HepG2 (cell line): ENCODE measurements around the gene YIPF3. TPM values are rescaled to one million over a fixed set of nuclear protein-coding genes. Genes with fewer than 3 reads are reported as not detected.
A peak's percentile ranks its signal among the peaks of the same experiment; 100 is the strongest.

Experiments used
- AKAP8 ChIP-seq: sonication (generic); formaldehyde crosslinking; IDR thresholded peaks from 2 replicates; pipeline ENCODE4 v1.5.1; 2020; ENCODE audit warnings: mild to moderate bottlenecking, missing genetic modification reagents
- FOXC1 ChIP-seq: sonication (generic); formaldehyde crosslinking; IDR thresholded peaks from 2 replicates; pipeline ENCODE4 v1.8.0; 2022; ENCODE audit warnings: mild to moderate bottlenecking, missing genetic modification reagents, borderline replicate concordance
- GTF2F1 ChIP-seq: fragments of 150-350 bp; IDR thresholded peaks from 2 replicates; pipeline ENCODE4 v1.6.1; 2014; ENCODE audit warnings: low read length
- HES4 ChIP-seq: sonication (generic); formaldehyde crosslinking; IDR thresholded peaks from 2 replicates; pipeline ENCODE4 v1.9.0; 2021; ENCODE audit warnings: mild to moderate bottlenecking, missing genetic modification reagents, borderline replicate concordance
- HNF4A ChIP-seq: sonication (generic); formaldehyde crosslinking; IDR thresholded peaks from 2 replicates; pipeline ENCODE4 v1.4.0; 2020; ENCODE audit warnings: missing genetic modification reagents
- MED1 ChIP-seq: sonication (generic); formaldehyde crosslinking; IDR thresholded peaks from 2 replicates; pipeline ENCODE4 v1.4.0; 2020; ENCODE audit warnings: missing genetic modification reagents
- NCOA1 ChIP-seq: sonication (generic); formaldehyde crosslinking; IDR thresholded peaks from 2 replicates; pipeline ENCODE4 v1.9.0; 2021; ENCODE audit warnings: missing genetic modification reagents
- PBX2 ChIP-seq: IDR thresholded peaks from 2 replicates; pipeline ENCODE4 v1.6.1; 2016; ENCODE audit warnings: control low read depth
- PITX1 ChIP-seq: sonication (generic); formaldehyde crosslinking; IDR thresholded peaks from 2 replicates; pipeline ENCODE4 v1.5.1; 2020; ENCODE audit warnings: mild to moderate bottlenecking, missing genetic modification reagents
- POLR2G ChIP-seq: fragments of 200-400 bp; formaldehyde crosslinking; IDR thresholded peaks from 2 replicates; pipeline ENCODE4 v1.6.1; 2018; ENCODE audit warnings: mild to moderate bottlenecking, low read depth, low read length, moderate library complexity
- SMAD1 ChIP-seq: sonication (generic); formaldehyde crosslinking; IDR thresholded peaks from 2 replicates; pipeline ENCODE4 v1.4.0; 2020; ENCODE audit warnings: missing genetic modification reagents, low read depth, mild to moderate bottlenecking, borderline replicate concordance
- SNRNP70 ChIP-seq: fragments of 200-400 bp; formaldehyde crosslinking; IDR thresholded peaks from 2 replicates; pipeline ENCODE4 v1.6.1; 2017; ENCODE audit warnings: mild to moderate bottlenecking, low read depth, low read length, moderate library complexity
- TFE3 ChIP-seq: IDR thresholded peaks from 2 replicates; pipeline ENCODE4 v1.6.1; 2016
- ZBTB1 ChIP-seq: sonication (generic); formaldehyde crosslinking; IDR thresholded peaks from 2 replicates; pipeline ENCODE4 v1.4.0; 2020; ENCODE audit warnings: missing genetic modification reagents, borderline replicate concordance
- ZKSCAN5 ChIP-seq: sonication (generic); formaldehyde crosslinking; IDR thresholded peaks from 2 replicates; pipeline ENCODE4 v1.5.1; 2020; ENCODE audit warnings: mild to moderate bottlenecking, missing genetic modification reagents
- ZMYM3 ChIP-seq: sonication (generic); formaldehyde crosslinking; IDR thresholded peaks from 2 replicates; pipeline ENCODE4 v1.5.1; 2020; ENCODE audit warnings: mild to moderate bottlenecking, missing genetic modification reagents
- ZNF12 ChIP-seq: sonication (generic); formaldehyde crosslinking; IDR thresholded peaks from 2 replicates; pipeline ENCODE4 v1.5.0; 2020; ENCODE audit warnings: missing genetic modification reagents
- ZNF33A ChIP-seq: sonication (generic); formaldehyde crosslinking; IDR thresholded peaks from 2 replicates; pipeline ENCODE4 v1.5.1; 2020; ENCODE audit warnings: missing genetic modification reagents, mild to moderate bottlenecking, moderate library complexity, borderline replicate concordance
- ZNF414 ChIP-seq: sonication (generic); formaldehyde crosslinking; IDR thresholded peaks from 2 replicates; pipeline ENCODE4 v1.5.0; 2020; ENCODE audit warnings: missing genetic modification reagents
- ZNF451 ChIP-seq: sonication (generic); formaldehyde crosslinking; IDR thresholded peaks from 2 replicates; pipeline ENCODE4 v1.5.0; 2020; ENCODE audit warnings: mild to moderate bottlenecking, missing genetic modification reagents
- ZNF546 ChIP-seq: sonication (generic); formaldehyde crosslinking; conservative IDR thresholded peaks from 2 replicates; pipeline ENCODE4 v1.8.1; 2023; ENCODE audit warnings: mild to moderate bottlenecking, missing genetic modification reagents
- ZNF549 ChIP-seq: sonication (generic); formaldehyde crosslinking; IDR thresholded peaks from 2 replicates; pipeline ENCODE4 v1.5.0; 2020; ENCODE audit warnings: missing genetic modification reagents
- ZNF713 ChIP-seq: sonication (generic); formaldehyde crosslinking; IDR thresholded peaks from 2 replicates; pipeline ENCODE4 v1.4.0; 2020; ENCODE audit warnings: mild to moderate bottlenecking, missing genetic modification reagents
- ZNF83 ChIP-seq: sonication (generic); formaldehyde crosslinking; IDR thresholded peaks from 2 replicates; pipeline ENCODE4 v1.4.0; 2020; ENCODE audit warnings: missing genetic modification reagents, mild to moderate bottlenecking, borderline replicate concordance
- ZSCAN25 ChIP-seq: sonication (generic); formaldehyde crosslinking; IDR thresholded peaks from 2 replicates; pipeline ENCODE4 v1.8.0; 2022; ENCODE audit warnings: mild to moderate bottlenecking, missing genetic modification reagents
- polyA plus RNA-seq, 8 experiments: library from polyadenylated mRNA; depleted of rRNA in 3 of 8; stranded (reverse) in 7 of 8; unstranded in 1 of 8; fragments of >200 nt; fragmentation: Illumina TruSeq in 4 of 8; extraction: Trizol in 4 of 8; gene quantifications; 2 replicates each; pipeline versions ENCODE4 v1.2.1 to v1.2.3, GENCODE V29; 2011 to 2016; ENCODE audit warnings: low read depth in 4 of 8, missing spikeins in 1 of 8, mixed read lengths in 1 of 8; ENCODE audit not compliant: insufficient read depth in 1 of 8
- total RNA-seq, 5 experiments: library from RNA; depleted of rRNA; stranded (reverse); fragments of >200 nt; fragmentation: Illumina TruSeq; extraction: Trizol; gene quantifications; 2 replicates each; pipeline ENCODE4 v1.2.3, GENCODE V29; 2016; ENCODE audit warnings: low read depth in 1 of 5
- TF ChIP-seq, protein P1 (sequence below): sonication (generic); formaldehyde crosslinking; IDR thresholded peaks from 2 replicates; pipeline ENCODE4 v1.4.0; 2020; ENCODE audit warnings: missing genetic modification reagents, borderline replicate concordance

The YIPF3 gene
- total and polyA plus RNA-seq, 2 of the 13 experiments (the other 11 are each of a cell fraction or from before 2014, with no cell fraction given): 107 to 206 TPM

DNA sequence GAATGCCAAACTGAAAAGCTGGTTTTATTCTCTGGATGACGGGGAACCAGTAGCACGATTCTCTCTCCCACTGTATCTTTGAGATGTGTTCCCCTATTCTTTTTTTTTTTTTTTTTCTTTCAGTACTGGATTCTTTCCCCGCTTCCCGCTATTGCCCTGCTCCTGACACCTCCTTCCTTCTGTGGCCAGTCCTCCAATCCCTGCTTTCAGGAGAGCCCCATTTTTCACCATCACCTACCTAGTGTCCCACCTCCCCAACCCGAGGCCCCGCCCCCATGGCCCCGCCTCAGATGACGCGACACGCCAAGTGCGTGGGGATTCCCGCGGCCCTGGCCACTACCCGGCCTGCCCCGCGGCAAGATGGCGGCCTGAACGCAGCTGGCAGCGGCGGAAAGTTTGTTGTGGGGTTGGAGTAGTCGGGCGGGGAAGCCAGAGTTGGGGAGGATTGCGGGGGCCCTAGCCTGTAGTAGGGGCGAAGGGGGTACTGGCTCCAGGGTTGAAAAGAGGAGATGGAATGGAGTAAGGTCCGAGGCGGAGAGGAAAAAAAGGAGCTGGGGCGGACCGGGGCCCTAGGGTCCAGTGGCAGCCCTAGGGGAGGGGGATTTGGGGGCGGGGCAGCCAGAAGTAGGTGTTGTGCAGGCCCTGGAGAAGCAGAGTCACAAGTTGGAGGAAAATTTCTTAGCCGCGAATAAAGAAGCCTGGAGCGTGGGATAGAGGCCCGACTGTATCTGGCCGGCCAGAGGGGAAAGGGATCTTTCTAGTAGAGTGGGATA, 39.3 kb downstream of the YIPF3 start, which contains the start of gene TJAP1 (continued):
- TF ChIP-seq ZNF33A (CRISPR knock-in tag): no peak
- TF ChIP-seq, protein P1, sequence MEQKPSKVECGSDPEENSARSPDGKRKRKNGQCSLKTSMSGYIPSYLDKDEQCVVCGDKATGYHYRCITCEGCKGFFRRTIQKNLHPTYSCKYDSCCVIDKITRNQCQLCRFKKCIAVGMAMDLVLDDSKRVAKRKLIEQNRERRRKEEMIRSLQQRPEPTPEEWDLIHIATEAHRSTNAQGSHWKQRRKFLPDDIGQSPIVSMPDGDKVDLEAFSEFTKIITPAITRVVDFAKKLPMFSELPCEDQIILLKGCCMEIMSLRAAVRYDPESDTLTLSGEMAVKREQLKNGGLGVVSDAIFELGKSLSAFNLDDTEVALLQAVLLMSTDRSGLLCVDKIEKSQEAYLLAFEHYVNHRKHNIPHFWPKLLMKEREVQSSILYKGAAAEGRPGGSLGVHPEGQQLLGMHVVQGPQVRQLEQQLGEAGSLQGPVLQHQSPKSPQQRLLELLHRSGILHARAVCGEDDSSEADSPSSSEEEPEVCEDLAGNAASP (CRISPR knock-in tag): 0 out of 2 replicates have a peak, but pooled peaks have one; percentile 39
- peak; percentile 42; the same call in 1 of the 2 replicates for TF ChIP-seq ZNF12 (CRISPR knock-in tag)
- peak; percentile 96 for TF ChIP-seq POLR2G
- no peak for TF ChIP-seq ZNF546 (CRISPR knock-in tag)
- TF ChIP-seq ZNF414 (CRISPR knock-in tag): no peak
- TF ChIP-seq ZKSCAN5 (CRISPR knock-in tag): 0 out of 2 replicates have a peak, but pooled peaks have one; percentile 34
- no peak for TF ChIP-seq NCOA1 (CRISPR knock-in tag)
- TF ChIP-seq PITX1 (CRISPR knock-in tag): peak; percentile 85
- no peak for TF ChIP-seq ZSCAN25 (CRISPR knock-in tag)
- peak; percentile 79; the same call in 1 of the 2 replicates for TF ChIP-seq ZNF451
- TF ChIP-seq MED1 (CRISPR knock-in tag): peak; percentile 55; the same call in 1 of the 2 replicates
- no peak for TF ChIP-seq FOXC1 (CRISPR knock-in tag)
- TF ChIP-seq GTF2F1: no peak
- TF ChIP-seq ZNF83 (CRISPR knock-in tag): no peak
- TF ChIP-seq SNRNP70: no peak
- no peak for TF ChIP-seq ZNF713
- TF ChIP-seq ZNF549 (CRISPR knock-in tag): no peak
- 0 out of 2 replicates have a peak, but pooled peaks have one; percentile 20 for TF ChIP-seq TFE3 (CRISPR knock-in tag)
- no peak for TF ChIP-seq HNF4A (CRISPR knock-in tag)
- TF ChIP-seq AKAP8 (CRISPR knock-in tag): no peak
- TF ChIP-seq ZMYM3 (CRISPR knock-in tag): peak; percentile 71
- no peak for TF ChIP-seq ZBTB1
- TF ChIP-seq SMAD1 (CRISPR knock-in tag): no peak
- peak; percentile 63; the same call in 1 of the 2 replicates for TF ChIP-seq HES4 (CRISPR knock-in tag)
- TF ChIP-seq PBX2 (CRISPR knock-in tag): no peak
